Activated CD4-positive, alpha-beta T cell treated with anti-CD3 and anti-CD28 coated beads for 48 hours (primary cell): ENCODE measurements around the gene HHEX.
"Not testable (repeated sequence)": the region's sequence is repeated elsewhere in the genome, so short reads cannot be mapped to it uniquely, and the experiment has no call there.

ENCODE experiments used
- DNase-seq: peaks from one replicate; pipeline ENCODE4 v3.0.0-alpha.2; 2020

Gene HHEX

GRCh38 chr10:92689663-92690210, at the start of gene HHEX:
HHEX (plus strand) TSS chr10:92689955; CDS start chr10:92689987, 32 bp downstream.
- peak; percentile 23 for DNase-seq

GRCh38 chr10:92640107-92640506, 49.6 kb upstream of the HHEX start:
- no peak for DNase-seq

DNA sequence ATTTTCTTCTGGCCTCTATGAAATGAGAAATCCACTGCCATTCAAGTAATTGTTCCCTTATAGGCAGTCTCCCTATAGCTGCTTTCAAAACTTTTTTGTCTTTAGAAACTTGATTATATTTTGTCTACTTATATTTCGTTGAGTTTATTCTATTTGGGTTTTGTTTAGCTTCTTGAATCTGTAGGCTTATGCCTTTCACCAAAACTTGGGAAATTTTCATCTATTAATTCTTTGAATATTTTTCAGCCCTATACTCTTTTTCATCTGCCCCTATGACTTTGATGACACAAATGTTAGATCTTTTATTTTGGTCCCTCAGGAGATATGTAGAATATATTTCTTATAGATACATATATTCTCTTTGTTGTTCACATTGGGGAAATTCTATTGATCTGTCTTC, 48.3 kb upstream of the HHEX start:
- DNase-seq = no peak

GRCh38 chr10:92644921-92645320, 44.8 kb upstream of the HHEX start:
- no peak for DNase-seq

DNA sequence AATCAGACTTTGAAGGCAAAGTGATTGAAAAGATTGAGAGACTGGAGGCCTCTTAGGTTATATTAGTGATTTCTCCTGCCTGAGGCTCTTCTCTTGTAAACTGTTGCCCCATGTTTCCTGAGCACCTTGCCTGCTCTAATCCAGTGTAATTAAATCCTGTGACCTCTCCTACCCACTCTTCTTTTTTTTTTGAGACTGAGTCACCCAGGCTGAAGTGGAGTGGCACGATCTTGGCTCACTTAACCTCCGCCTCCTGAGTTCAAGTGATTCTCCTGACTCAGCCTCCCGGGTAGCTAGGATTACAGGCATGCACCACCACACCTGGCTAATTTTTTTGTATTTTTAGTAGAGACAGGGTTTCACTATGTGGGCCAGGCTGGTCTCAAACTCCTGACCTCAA, 38.9 kb upstream of the HHEX start:
- DNase-seq = not testable (repeated sequence)

DNA sequence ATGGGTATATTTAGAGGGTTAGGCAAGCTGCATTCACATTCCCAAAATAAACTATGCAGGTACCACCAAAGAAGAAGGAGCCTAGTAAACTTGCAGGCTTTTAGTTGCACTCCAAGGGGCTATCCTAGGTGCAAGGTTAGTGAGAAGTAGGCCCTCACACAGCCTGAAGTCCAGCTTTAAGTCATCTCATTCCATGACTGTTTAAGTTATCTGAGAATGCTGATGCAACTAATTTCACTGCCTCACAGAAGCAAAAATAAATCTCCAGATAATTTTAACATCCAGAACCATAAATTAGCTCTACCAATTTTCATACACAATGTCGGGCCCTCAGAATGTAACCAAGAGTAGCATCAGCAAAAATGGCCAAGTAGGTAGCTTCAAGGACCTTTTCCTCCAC, 34.3 kb upstream of the HHEX start:
- no peak for DNase-seq

DNA sequence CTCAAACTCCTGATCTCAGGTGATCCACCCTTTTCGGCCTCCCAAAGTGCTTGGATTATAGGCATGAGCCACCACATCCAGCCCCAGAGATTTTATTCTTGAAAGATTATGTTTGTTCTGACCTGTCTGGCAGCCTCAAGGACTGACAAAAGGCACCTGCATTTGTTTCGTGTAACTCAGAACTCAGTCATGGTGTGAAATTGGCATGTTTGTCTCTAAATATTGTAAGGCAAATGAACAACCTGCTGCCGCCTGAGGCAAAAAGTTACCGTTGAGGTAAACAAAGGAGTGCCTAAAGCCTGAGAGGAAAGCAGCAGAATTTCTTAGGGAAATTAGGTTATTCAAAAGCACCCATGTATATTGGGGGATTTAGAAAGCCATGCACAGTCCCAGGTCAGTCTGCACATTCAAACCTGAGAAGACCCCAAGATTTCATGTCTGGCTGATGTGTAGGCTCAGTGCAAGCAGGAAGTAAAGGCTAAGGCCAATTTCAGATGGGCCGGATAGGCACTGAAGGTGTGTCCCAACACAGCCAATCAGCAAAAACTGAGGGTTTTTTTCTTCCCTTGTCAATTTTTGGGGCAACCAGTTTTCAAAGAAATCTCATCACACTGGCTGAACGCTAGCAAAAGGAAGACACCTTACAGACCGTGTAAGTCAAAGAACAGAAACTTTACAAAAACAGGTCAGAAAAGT, 33.3 kb upstream of the HHEX start:
- DNase-seq = no peak

- no peak for DNase-seq
These were observed 32.7 kb upstream of the HHEX start for GRCh38 chr10:92657024-92657423.

DNA sequence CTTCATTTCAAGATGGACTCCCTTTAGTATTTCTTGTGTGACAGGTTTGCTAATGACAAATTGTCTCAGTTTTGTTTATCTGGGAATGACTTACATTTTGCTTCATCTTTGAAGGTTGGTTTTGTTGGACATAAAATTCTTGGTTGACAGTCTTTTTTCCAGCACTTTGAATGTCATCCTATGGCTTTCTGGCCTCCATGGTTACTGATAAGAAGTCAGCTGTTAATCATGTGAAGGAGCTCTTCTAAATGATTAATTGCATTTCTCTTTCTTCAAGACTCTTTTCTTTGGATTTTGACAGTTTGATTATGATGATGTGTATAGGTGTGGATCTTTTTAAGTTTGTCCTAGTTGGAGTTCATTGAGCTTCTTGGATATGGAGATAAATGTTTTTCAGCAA, 26.9 kb upstream of the HHEX start:
- no peak for DNase-seq

DNA sequence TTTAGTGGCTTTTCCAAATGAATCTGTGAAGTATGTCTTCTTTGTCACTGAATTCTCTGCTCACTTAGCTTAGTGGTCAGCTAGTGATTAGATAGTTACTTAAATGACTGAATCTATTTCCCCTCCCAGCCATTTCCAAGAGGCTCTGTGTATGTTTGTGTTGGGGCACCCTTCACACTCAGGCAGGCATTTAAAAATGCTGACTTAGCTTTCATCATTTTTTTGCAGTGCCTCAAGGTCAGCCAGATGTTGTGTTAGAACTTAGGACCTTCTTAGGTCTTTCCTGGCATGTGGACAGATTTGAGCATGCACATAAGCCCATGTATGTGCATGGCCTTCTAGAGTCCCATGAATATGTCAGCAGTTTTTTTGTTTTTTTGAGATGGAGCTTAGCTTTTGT, 25.4 kb upstream of the HHEX start:
- DNase-seq = no peak

DNA sequence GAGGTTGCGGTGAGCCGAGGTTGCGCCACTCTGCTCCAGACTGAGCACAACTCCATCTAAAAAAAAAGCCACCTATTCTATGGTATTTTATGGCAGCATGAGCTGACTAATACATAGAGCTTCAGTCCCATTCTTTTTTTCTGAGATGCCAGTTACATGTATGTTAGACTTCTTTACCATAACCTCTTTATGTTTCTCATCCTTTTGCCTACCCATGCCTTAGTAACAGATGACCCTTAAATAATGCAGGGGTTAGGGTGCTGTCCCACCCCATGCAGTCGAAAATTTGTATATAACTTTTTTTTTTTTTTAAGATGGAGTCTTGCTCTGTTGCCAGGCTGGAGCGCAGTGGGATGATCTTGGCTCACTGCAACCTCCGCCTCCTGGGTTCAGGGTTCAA, 22.7 kb upstream of the HHEX start:
- no peak for DNase-seq

DNA sequence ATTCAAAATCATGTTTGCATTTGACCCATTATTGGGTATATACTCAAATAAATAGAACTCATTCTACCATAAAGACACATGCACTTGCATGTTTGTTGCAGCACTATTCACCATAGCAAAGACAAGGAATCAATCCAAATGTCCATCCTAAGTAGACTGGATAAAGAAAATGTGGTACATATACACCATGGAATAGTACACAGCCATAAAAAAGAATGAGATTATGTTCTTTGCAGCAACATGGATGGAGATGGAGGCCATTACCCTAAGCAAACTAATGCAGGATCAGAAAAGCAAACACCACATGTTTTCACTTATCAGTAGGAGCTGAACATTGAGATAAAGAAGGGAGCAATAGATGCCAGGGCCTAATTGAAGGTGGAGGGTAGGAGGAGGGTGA, 12.0 kb upstream of the HHEX start:
- DNase-seq = no peak

DNA sequence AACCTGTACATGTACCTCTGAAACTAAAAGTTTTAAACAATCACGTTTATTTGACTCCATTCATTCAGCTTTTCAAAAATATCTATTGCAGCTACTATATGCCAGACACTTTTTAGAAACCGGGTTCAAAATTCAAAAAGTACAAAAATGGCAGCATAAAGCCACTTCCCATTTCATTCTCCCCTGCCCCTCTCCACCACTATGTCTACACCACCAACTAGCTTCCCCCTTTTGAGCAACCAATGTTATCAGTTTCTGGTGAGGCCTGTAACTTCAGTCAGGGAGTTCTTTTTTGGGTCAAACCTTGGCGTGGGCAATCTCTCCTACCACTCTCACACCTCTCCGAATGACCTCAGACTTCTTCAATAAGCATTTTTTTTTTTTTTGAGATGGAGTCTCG, 11.5 kb upstream of the HHEX start:
- no peak for DNase-seq

DNA sequence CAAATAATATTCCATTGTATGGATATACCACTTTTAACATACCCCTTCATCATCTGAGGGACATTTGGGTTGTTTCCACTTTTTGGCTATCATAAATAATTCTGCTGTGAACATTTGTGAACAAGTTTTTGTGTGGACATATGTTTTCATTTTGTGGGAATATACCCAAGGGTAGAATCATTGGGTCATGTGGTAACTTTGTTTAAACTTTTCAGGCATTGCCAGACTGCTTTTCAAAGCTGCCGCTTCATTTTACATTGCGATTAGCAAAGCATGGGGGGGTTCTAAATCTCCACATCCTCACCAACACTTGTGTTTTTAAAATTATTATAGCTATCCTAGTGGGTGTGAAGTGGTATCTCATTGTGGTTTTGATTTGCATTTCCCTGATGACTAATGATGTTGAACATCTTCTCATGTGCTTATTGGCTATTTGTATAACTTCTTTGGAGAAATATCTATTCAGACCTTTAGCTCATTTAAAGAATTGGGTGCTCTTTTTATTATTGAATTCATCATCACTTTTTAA, 8.4 kb upstream of the HHEX start:
- DNase-seq = no peak

GRCh38 chr10:92688573-92688926, 1.2 kb upstream of the HHEX start:
- DNase-seq = no peak

DNA sequence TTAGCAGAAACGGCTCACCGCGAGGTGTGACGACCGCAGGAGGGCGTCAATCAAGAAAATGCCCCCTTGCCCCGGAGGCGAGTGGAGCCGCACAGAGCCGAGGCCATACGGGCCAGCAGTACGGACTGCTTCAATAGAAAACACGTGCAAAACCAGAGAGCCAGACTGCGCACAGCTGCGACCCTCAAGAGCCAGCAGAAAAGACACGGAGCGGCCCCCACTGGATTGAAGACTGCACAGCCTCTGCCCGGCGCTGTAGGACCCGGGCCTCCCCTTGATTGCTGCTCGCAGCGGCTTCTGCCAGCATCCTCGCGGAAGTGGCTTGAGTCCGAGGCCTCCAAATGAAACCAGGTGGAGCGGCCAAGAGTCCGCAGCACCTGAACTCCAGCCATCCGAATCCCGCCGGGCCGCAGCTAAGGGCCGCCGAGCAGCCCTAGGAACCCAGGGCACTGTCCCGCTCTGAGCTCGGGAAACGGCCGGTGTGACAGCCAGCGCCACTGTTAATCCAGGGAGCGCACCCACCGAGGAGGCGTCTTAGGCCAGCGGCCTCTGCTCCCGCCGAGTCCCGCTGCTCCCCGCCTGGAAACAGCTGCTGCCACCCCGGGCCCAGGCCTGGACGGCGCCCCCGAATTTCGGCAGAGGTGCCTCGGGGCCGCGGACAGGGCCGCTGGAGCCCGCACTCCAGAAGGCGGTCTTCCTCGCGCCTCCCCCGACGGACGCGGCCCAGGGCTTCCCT, 660 bp upstream of the HHEX start:
- DNase-seq = no peak

DNA sequence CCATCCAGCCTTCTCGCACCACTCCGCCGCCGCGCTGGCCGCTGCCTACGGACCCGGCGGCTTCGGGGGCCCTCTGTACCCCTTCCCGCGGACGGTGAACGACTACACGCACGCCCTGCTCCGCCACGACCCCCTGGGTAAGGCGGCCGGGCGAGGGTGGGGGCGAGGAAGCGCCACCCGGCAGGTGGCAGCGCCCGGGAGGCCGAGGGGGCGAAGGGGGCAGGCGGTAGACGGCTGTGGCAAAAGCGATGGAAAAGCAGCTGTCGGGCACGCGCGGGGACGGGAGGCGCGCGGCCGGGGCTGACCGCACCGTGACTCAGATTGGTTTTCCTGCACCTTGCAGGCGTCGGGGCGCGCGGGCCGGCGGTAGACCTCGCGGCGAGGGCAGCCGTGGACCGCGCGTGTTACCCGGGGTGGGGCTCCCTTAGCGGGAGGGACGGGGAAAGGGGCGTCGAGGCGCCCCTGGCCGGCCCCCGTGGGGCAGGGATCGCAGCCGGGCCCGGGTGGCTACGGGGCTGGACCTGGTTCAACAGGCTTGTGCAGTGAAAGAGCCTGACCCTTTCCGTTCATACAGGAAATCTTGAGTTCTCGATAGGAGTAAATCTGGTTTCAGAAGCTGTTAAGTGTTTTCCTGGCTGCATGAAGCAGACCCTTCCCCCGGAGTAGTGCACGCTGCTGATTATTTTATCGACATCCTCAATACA, 608 bp downstream of the HHEX start:
- peak; percentile 69 for DNase-seq

DNA sequence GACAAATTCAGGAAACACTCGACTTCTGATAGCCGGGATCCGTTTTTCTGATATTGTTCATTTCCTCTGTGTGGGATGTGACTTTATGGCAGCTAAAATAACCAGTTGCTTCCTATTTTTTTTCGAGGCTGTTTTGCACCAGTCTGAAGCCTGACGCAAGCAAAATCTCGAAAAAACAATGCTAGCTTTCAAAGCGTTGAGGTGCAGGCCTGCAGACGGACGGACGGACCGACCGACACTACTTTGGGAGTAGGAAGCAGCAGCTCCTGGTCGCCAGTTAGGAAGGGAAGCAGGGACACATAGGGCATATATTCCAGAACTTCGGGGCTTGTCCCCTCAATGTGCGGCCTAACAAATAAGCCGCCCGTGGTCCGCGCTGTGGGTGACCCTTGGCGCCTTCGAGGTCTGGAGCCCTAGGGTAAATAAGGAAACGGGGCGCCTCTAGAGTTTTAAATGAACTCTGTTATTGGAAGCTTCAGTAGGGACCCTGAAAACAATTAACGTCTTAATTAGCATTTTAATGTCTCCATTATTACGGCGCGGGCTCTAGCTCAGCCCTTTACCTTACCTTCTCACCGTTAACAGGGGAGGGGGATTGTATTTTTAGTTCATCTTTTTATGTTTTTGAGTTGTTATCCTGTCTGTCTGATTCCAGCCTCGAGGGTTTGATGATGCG, 1.3 kb downstream of the HHEX start:
- no peak for DNase-seq

- peak; percentile 26 for DNase-seq
These were observed 1.9 kb downstream of the HHEX start for GRCh38 chr10:92691591-92692079.

DNA sequence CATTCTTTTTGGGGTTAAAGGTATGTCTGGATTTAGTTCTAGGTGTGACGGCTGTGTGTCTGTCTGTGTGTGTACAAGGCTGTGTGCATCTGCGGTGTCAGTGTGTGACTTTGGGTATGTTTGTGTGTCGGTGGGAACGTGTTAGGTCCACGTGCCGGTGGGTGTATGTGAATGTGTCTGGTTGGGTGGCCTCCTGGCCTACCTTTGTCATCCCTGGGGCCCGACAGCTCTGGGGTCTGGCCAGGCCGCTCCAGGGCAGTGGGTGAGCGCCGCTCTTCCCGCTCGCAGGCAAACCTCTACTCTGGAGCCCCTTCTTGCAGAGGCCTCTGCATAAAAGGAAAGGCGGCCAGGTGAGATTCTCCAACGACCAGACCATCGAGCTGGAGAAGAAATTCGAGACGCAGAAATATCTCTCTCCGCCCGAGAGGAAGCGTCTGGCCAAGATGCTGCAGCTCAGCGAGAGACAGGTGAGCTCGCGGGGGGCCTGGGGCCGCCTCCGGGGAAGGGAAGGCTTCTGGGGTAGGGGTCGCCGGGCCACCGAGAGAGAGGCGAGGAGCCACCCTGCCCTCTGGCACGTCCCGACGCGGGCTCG, 2.4 kb downstream of the HHEX start:
- no peak for DNase-seq

DNA sequence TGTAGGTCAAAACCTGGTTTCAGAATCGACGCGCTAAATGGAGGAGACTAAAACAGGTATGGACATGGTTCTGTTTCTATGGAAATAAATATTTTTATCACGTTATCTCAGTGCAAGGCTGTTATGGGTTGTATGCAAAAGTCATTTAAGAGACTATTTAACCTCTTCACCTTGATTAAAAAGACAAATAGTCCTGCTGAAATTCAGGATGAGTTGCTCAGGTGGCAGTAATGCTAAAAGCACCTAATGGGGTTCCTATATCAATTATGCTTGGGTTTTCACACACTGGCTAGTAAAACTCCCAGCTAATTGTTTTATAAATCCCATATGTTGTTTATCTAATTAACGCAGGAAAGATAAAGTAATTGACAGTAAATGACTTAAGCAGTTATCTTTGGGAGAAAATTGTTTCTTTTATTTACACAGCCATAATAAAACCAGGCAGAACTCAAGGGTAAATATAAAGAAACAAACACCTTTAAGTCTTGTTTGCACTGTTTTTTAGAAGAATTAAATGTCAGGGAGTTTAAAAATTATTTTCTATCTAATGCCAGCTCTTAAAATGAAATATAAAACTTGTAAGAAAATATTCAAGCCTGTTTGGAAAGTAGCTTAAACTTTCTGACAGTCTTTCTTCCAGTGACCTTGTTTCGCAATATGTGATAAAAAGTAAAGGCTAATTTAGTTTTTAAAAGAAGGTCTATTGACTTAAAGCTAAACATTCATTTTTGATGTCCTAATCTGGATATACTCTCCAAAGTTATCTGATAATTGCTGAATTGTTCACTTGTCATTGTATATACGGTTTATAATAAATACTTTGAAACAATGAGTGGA, 3.2 kb downstream of the HHEX start:
- no peak for DNase-seq

DNA sequence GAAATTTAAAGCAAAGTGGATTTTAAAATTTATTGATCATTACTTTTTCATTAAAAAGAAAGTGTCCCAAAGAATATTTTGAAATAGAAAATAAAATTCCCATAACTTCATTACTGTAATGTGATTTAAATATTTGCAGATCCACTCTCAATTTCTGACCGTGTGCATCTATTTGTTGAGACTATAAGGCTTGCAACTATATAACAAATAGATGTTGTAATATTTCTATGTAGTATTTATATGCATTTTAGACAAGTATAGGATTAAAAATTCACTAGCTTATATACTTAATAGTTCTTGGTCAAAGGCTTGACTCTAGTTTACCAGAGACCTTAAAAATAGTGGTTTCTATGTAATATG, 3.8 kb downstream of the HHEX start:
- DNase-seq = no peak
